GM12891 (cell line): ENCODE data around the gene MOGAT3.

Experiments used
- POLR2A ChIP-seq: IDR thresholded peaks from 2 replicates; pipeline ENCODE4 v1.6.1; 2011; ENCODE audit warnings: low read depth, low read length, control low read depth
- POLR2AphosphoS5 ChIP-seq: IDR thresholded peaks from 2 replicates; pipeline ENCODE4 v1.6.1; 2011; ENCODE audit warnings: low read depth, low read length, control low read depth
- POU2F2 ChIP-seq: IDR thresholded peaks from 2 replicates; pipeline ENCODE4 v1.6.1; 2011; ENCODE audit warnings: low read depth, mild to moderate bottlenecking, control low read depth, low read length, moderate library complexity
- SPI1 ChIP-seq: IDR thresholded peaks from 2 replicates; pipeline ENCODE4 v1.6.1; 2011; ENCODE audit warnings: low read depth, low read length, control low read depth

- TF ChIP-seq POLR2A (no peak), SPI1 (no peak), POLR2AphosphoS5 (no peak), POU2F2 (no peak)
Observed at GRCh38 chr7:101165958-101166647, 34.7 kb downstream of the MOGAT3 start.
